ENCODE results near the gene SESTD1.
"Not testable (repeated sequence)": the region's sequence is repeated elsewhere in the genome, so short reads cannot be mapped to it uniquely, and the experiment has no call there.

Gene SESTD1

DNA sequence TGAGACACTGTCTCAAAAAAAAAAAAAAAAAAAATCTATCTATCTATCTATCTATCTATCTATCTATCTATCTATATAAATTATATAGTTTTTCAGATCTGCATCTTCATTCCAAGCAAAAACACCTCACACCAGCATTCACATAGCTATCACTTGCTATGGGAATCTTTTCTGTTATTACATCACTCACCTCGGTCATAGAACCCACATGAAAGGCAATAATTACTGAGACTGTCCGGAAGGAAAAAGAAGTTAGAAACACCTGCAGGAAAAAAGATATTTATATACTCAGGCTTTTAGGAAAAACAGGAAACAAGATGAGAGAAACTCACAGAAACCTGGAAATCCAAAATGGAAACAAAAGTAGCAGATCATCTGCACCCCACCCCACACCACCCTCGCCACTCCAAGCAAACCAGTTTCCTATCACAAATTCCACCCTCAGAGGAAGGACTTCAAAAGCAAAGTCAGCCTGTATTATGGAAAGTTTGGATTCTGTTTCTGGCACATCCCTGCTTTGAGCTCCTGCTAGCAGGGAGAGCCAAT lies 192.7 kb downstream of the SESTD1 start:
- TF ChIP-seq, protein P1, sequence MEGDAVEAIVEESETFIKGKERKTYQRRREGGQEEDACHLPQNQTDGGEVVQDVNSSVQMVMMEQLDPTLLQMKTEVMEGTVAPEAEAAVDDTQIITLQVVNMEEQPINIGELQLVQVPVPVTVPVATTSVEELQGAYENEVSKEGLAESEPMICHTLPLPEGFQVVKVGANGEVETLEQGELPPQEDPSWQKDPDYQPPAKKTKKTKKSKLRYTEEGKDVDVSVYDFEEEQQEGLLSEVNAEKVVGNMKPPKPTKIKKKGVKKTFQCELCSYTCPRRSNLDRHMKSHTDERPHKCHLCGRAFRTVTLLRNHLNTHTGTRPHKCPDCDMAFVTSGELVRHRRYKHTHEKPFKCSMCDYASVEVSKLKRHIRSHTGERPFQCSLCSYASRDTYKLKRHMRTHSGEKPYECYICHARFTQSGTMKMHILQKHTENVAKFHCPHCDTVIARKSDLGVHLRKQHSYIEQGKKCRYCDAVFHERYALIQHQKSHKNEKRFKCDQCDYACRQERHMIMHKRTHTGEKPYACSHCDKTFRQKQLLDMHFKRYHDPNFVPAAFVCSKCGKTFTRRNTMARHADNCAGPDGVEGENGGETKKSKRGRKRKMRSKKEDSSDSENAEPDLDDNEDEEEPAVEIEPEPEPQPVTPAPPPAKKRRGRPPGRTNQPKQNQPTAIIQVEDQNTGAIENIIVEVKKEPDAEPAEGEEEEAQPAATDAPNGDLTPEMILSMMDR (IDR thresholded peaks at IDR 0.05; ENCODE audit: control insufficient read depth, extremely low read depth, insufficient read depth): no peak
- no peak overlapping the region for H3K4me3 ChIP-seq (ENCODE audit: low read depth, low read length)
- no peak for DNase-seq (ENCODE audit: low read depth)

DNA sequence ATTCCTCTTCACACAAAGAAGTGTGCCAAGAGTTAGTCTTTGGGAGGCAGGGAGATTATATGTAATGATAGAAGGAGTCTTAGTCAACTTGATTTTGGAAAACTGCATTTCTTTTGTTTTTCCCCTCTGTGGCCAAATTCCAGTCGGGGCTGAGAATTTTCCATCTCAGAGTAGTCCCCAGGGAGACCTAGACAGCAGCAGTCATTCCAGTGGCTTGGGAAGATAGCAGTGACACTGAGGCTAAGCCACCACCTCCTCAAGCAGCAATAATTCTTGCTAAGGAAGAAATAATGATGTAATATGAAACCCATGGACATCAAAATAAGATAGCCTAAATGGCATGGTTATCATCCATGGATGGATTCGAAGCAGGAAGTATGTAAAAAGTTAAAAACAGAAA lies 193.7 kb downstream of the SESTD1 start:
- DNase-seq (ENCODE audit: low read depth): no peak
- TF ChIP-seq, protein P1 (IDR thresholded peaks at IDR 0.05; ENCODE audit: control insufficient read depth, extremely low read depth, insufficient read depth): no peak
- H3K4me3 ChIP-seq (ENCODE audit: low read depth, low read length): no peak overlapping the region

DNA sequence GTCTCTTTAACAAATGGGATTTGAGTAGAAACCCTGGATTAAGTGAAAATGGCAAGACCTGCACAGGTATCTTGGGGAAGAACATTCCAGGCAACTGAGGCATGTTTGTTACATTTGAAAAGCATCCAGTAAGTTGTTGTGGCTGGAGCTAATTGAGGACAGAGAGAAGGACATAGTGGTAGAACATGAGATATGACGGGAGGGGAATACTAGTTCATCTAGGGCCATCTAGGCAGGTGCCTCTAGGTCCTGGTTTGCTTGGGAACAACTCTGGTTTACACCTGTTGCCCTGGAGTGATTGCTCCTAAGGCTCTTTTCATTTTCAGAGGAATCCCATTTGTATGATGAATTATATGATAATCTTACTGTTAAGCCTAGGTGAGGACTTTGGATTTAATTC lies 194.9 kb downstream of the SESTD1 start:
- TF ChIP-seq, protein P1 (IDR thresholded peaks at IDR 0.05; ENCODE audit: control insufficient read depth, extremely low read depth, insufficient read depth): no peak
- H3K4me3 ChIP-seq (ENCODE audit: low read depth, low read length): no peak overlapping the region
- no peak for DNase-seq (ENCODE audit: low read depth)

DNA sequence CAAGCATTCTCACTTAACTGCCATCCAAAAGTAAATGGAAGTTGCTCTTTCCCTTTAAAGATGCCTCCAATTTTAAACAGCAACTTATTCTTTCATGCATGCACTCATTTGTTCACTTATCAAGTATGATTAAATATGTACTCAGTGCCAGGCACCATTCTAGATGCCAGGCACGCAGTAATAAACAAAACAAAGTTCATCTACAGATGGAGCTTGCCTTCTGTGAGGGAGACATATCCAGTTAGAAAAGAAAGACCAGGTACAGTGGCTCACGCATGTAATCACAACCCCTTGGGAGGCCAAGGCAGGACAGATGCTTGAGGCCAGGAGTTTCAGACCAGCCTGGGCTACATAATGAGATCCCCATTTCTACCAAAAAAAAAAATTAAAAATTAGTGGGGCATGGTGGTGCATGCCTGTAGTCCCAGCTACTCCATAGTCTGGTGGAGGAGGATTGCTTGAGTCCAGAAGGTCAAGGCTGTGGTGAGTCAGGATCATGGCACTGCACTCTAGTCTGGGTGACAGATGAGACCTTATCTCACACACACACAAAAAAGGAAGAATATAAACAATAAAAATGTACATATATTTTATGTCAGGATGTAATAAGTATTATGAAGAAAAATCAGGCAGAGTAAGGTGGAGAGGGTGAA lies 195.5 kb downstream of the SESTD1 start:
- H3K4me3 ChIP-seq (ENCODE audit: low read depth, low read length): no peak overlapping the region
- no peak for DNase-seq (ENCODE audit: low read depth)
- TF ChIP-seq, protein P1 (IDR thresholded peaks at IDR 0.05; ENCODE audit: control insufficient read depth, extremely low read depth, insufficient read depth): no peak

DNA sequence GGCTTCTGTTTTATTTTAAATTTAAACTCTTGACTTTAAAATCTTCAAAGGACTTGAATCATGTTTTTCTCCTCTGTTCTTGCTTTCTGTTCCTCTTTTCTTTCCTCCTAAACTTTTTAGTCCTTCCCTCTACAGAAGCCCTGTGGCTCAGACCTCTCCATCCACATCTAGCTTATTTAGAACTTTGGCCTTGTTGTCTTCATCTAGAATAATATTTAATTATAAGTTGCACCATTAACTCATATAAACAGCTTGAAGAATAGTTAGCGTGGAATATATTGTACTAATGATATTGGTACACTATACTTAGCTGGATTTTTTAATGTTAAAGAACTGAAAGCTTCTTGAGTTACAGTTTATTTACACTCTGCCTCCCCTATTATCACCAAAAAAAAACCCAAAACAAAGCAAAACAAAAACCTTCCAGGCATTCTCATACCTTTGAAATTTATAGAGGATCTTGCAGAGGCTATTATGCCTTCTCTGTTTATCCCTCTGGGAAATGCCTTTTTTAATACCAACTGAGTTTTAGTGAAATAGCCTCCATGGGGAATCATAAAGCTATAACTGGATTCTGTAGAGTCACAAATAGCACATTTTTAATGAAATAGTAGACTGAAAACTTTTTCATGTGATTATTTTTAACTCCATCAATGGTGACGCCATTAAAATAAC lies 205.5 kb downstream of the SESTD1 start:
- TF ChIP-seq, protein P1 (IDR thresholded peaks at IDR 0.05; ENCODE audit: control insufficient read depth, extremely low read depth, insufficient read depth): no peak
- H3K4me3 ChIP-seq (ENCODE audit: low read depth, low read length): no peak overlapping the region
- DNase-seq (ENCODE audit: low read depth): no peak

DNA sequence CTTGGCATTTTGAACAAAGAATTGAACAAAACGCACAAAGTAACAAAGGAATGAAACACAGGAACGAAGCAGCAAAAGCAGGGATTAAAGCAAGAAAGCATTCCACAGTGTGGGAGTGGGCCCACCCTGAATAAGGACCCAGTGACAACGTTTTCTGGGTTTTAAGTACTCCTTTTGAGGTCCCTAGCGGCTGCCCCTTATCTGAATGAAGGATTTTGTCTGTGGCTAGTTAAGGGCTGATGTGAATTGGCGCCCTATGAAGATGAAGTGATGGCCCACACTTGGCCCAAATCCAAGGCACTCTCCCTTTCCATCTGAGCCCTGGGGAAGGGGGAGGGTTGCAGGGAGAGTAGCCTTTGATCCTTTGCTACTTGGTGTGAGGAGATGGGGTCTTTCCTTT lies 206.9 kb downstream of the SESTD1 start:
- TF ChIP-seq, protein P1 (IDR thresholded peaks at IDR 0.05; ENCODE audit: control insufficient read depth, extremely low read depth, insufficient read depth): no peak
- no peak for DNase-seq (ENCODE audit: low read depth)
- H3K4me3 ChIP-seq (ENCODE audit: low read depth, low read length): no peak overlapping the region

DNA sequence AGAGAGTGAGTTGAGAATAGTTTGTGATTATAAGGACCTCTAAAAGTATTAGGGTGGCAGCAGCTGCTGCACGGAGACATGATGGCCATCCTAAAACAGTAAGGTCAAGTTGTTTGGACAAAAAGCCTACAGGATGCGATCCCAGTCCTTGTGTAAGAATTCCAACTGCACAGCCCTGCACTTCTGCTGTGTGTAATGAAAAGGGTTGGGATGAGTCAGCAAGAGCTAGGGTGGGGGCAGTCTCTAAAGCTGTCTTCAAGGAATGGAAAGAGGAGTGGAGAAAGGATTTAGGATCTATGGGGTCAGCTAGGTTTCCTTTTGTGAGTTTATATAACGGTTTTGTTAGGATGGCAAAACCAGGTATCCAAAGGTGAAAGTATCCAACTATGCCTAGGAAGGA lies 211.1 kb downstream of the SESTD1 start:
- H3K4me3 ChIP-seq (ENCODE audit: low read depth, low read length); DNase-seq (ENCODE audit: low read depth): not testable (repeated sequence)
